T-helper 1 cell (primary cell): Measurements from ENCODE around the gene SLC7A8.

Experiments used
- DNase-seq, 5 donors: peaks; one replicate each; pipeline ENCODE4 v3.0.0-alpha.2; 2012 to 2020

Gene SLC7A8

DNA sequence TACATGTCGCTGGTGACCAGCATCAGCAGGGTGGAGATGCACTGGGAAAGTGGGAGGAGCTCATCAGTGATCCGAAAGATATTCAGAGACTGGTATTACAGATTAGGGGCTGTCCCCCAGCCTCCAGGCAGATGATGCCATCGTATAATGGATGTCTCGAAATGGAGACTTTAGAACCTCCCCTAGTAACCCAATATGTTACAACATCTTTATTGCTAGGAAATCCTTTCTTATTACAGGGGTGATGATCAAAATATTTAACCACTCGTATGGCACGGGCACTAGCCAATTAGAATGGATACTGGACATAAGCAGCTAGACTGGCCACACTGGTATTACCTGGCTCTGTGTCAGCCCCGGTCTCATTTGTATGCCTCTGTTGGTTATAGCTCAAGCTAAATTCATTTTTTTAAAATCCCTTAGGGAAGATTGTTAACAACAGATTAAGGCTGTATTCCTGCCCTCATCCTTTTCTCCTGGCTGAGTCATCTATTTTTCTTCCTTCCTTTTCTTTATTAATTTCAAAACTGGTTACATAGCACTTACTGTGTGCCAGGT, 53.6 kb downstream of the SLC7A8 start:
- no peak for DNase-seq

DNA sequence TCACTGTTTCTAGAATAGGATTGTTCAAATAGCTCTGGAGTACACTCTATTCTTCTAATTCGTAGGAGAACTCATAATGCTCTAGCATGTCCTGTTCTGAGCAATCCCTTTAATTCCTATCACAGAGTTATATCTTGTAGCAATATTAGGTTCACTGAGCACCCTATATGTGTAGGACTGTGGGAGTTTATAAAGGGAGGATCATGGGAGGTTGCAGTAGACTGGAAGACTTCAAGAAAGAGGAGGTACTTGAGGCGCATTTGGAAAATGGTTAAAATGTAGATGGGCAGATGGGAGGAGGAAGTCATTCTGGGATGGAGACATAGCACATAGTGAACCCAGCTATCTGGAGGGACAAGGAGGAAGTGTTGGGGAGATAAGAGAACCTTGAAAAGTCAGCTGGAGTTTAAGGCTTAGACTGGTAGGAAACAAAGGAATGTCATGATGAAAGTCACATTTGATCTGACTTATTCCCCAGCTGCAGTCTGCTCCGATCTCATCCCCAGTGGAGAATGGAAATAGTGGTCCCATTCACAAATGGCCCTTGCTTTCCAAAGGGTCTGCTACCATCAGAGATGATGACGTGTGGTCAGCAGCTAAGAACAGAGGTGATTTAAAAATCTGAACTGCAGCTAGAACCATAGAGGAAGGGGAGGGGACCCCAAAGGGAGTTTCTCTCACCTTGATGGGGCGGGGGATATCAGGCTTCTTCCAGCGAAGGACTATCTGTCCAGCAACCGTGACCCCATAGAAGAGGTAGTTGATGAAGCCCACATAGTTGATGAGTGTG, 54.3 kb downstream of the SLC7A8 start:
- no peak for DNase-seq

DNA sequence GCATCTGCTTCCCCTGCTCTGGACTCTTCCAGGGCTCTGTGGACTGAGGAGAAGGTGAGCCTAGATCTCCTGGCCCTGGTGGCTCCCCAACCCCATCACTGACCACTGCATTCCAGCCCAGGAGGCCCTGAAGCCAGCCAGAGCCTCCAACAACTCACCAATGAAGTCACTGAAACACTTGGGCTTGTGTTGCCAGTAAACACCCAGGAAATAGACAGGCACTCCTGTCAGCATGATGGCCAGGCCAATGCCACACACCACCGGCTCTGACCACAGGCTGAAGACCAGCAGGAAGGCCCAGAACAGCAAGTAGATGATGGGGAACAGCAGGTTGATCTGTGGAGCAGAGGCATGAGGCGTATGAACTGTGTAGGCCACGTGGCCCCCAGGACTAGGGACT, 55.6 kb downstream of the SLC7A8 start:
- no peak for DNase-seq

DNA sequence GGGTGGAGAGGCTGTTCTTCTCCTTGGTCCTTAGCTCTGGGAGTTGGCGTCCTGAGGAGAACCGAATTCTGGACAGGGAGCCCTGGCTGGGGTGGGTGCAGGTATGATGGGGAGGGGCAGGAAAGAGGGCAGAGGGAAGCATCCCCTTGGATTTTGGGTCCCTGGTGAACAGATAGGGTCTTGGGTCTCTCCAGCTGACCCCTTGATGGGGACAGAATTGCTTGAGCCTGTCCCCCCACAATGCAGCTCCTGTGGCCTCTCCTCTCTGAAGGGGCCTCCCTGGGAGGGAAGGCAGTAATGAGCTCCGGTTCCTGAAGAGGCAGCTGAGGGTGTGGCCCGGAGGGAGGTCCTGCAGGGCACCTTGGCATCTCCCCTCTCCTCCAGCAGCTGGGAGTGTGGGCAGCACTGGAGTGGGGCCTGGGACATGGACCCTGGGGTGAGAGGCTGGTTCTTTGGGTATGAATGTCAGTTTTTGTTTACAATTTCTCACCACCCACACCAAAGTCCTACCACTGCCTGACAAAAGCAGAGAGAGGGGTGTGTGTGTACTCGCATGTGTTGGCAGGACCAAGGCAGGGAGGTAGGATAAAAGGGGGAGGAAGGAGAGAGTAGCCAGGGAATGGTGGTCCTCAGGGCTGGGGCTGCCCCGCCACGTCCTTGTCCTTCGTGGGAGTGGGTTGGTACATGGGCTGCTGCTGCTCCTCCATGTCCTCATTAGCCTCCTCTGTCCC, 56.7 kb downstream of the SLC7A8 start:
- no peak for DNase-seq

DNA sequence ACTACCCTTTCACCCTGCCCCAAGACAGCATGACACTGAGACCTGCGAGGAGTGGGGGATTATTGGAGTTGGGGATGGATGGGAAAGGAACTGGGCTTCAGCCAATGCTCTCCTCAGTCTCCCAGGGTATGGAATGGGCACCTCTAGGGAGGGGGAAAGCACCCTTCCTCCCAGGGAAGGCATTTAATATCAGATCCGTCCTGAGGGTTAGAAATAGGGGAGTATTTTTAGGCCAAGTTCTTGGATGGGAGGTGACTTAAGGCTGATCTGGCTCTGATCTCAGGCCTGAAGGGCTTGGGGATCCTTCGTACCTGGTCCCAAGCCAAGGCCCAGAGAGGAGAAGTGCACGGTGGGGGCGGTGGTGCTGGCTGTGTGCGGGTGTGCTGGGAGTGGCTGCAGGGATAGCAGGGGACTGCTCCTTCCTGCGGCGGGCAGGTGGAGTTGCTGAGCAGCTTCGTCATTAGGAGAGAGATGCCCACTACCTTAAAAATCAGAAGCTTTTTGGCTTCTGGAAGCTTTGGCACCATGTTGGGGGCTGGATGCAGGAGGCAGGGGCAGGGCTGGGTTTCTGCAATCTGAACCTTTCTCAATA, 57.4 kb downstream of the SLC7A8 start:
- DNase-seq = no peak

DNA sequence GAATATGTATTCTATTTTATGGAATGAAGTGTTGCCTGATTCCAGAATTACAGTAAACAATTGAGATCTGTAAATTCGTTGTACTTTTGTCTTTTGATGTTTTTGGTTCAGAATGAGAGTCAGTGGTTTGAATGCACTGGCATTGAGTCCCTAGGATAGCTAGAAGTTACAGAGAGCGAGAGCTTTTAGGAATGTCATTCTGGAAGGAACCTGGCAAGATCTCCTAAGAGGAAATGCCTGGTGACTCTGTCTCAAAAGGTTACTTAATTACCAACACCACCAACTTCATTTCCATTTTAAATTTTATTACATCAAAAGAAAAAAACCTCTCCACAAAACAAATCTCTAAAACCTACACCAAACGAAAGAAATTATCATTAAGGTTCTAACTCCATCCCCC, 58.4 kb downstream of the SLC7A8 start:
- DNase-seq = no peak

DNA sequence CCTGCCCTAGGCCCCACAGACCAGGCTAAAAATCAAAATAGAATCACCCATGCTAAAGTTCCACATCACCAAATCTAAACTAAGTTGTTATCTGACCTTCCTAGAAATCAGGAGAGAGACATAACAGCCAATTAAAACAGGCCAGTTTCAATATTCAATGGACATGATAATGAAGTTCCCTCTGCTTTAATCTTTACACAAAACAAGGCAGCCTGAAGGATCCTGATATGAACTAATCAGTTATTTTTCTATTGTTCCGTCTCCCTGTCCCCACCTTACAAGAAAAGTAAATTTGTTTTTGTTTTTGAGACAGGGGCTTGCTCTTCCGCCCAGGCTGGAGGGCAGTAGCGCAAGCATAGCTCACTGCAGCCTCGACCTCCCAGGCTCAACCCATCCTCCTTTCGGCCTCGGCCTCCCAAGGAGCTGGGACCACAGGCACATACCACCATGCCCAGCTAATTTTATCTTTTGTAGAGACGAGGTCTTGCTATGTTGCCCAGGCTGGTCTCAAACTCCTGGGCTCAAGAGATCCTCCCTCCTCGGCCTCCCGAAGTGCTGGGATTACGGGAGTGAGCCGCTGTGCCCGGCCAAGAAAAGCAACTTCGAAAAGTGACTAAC, 59.0 kb downstream of the SLC7A8 start:
- DNase-seq = no peak

DNA sequence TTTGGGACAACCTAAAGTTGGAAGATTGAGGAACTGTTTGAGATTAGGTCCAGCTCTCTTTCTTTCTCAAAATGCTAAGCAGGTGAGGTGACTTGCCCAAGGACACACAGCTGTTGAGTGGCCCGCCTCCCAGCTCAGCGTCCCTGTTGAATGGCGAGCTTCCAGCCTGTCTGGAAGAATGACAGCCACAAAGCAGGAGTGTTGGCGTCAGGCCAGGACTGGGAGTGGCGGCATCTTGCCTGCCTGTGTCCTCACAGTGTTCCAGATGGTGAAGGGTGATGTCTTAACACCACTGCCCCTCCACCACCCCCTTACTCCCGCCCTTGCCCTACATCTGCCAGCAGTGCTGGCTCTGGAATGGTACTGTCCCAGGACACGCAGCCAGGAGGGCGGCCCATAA, 60.0 kb downstream of the SLC7A8 start:
- DNase-seq = no peak

DNA sequence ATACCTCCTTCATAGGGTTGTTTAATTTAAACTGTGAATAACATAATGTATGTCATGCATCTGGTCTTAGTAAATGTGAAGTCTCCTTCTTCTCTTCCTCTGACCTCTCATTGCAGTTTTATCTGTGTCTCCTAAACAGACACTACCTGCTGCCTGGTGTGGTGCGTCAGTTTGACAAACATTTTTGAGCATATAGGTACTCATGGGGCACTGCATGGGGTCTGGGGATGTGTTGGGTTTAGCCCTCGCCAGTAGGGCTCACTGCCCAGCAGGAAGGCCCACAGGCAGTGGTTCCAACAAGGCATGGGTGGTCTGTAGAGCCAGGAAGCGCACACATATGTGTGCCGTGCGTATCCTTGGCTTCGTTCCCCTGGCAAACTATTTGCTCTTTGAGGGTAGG, 61.4 kb downstream of the SLC7A8 start:
- no peak for DNase-seq

DNA sequence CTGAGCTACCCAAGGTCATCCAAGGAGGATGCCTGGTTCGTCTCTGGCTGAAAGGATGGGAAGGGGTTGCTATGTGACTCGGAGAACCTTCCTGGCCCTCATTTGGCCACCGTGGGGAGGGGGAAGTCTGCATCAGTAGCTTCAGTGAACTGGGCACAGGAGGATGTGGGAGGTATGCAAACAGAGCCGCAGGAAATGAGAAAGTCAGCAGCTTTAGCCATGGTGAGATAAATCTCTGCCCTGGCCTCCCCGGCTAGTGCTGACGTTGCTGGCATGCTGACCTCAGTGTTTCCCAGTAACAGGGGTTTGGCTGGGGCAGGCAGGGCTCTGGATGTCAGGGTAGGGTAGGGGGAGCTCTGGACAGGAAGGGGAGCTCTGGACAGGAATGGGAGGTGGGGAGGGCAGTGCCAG, 62.1 kb downstream of the SLC7A8 start:
- DNase-seq = peak in 1 of 5 donors; percentile 27

DNA sequence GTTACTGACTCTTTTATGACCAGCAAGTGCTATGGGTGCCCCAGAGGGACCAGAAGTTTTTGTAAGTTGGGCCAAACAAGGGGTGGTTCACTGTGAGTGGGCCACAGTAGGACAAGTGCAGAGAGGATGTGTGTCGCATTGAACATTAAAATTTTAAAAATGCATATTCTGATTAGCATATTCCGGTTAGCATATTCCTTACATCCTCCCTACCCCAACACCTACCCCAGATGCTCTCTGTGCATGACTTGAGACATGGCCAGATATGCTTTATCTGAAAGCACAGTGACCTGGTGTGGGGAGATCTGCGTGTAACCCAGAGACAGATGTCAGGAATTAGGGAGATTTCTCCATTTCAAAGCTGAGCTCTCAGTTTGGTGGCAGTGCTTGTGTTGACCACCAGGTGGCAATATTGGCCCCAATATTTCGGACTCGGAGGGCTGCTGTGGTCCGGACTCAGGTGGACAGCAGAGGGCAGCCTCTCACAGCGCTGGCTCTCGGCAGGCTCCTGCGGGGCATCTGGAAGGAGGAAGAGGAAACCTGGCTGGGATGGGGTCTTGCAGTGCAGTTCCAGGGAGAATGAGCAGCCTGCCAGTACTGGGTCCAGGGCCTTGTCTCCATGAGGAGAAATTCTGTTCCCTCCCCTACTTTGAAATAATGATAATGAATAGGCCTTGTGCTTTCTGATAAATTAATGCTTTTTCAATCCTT, 62.8 kb downstream of the SLC7A8 start:
- peak; percentile 56 to 82 (median 74) for DNase-seq

DNA sequence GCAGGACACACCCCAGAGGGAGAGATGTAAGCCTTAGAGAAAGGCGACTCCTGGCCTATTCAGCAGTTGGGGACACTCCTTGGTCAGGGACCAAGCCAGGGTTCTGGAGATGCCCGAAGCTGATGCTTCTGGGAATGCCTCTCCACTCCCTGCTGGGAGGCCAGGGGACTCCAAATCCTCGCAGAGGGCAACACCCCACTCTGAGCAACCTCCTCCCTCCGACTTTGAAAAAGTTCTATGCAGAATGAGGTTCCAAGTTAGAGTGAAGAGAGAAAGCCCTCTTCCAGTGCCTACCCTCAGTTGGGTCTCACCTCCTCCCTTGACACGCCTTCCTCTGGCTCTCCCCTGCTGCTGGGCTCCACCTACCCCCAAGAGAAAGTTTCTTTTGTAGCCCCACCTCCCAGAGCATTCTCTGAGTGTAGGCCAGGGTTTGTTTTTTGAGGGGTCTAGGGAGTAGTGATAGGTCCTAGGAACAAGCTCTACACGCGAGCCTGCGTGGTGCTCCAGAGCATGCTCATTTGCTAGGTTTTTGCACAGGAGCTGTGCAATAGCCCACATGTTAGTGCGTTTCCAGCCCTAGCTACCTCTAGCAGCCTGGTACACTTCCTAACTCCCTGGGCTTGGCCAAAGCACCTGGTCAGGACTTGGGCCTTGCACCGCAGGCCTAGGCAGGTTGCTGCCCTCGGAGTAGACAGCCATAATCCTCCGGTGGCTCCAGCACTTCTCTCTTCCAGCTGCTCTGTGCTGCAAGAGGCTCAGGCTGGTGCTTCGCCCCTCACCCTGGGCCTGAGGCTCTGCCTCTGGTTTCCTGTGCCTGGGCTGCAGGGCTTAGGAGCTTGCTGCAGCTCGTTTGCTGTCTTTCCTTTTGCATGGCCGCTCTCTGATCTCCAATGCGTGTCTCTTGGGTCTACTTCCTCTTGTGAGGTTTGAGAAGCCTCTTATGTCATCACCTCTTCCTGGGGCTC, 63.8 kb downstream of the SLC7A8 start:
- DNase-seq = peak in 1 of 5 donors; percentile 72

DNA sequence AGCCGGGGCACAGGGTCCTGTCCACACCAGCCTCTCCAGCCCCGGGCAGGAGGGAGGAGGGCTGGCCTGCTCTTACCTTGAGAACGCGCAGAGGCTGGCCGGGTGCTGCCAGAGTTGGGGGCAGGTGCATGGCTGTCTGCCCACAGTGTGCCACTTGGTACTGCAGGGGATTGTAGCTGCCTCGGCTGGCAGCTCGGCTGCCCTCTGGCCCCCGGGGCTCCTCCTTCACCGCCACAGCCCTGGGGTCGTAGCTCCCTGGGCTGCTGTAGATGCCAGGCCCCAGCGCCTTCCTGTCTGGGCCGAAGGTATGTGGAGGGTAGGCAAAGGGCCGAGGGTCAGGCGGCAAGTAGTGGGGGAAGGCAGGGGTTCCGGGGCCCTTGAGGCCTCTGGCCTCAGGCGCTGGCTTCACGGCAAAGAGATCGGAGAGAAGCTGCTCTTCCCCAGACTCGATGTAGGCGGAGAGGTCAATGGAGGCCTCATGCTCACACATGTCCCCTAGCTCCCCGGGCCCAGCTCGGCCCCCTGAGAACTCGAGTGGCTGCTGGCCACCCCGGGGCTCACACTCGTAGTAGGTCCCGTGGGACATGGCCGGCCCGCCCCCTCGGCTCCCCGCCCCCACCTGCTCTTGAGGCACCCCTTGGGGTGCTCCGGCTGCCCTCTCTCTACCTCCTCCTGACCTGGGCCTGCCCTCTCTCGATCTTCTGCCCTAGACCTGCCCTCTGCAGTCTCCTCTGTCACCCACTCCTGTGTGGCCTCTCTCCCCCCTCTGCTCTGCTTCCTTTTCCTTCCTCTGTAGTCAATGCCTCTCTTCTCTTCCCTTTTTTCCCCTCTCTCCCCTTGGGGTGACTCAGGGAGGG, 64.7 kb downstream of the SLC7A8 start, which contains the start of gene CEBPE:
TSS of gene CEBPE (minus strand) at position 750 of the 857 bp plus-strand sequence. CDS start at position 586, 164 bp downstream.
- no peak for DNase-seq

DNA sequence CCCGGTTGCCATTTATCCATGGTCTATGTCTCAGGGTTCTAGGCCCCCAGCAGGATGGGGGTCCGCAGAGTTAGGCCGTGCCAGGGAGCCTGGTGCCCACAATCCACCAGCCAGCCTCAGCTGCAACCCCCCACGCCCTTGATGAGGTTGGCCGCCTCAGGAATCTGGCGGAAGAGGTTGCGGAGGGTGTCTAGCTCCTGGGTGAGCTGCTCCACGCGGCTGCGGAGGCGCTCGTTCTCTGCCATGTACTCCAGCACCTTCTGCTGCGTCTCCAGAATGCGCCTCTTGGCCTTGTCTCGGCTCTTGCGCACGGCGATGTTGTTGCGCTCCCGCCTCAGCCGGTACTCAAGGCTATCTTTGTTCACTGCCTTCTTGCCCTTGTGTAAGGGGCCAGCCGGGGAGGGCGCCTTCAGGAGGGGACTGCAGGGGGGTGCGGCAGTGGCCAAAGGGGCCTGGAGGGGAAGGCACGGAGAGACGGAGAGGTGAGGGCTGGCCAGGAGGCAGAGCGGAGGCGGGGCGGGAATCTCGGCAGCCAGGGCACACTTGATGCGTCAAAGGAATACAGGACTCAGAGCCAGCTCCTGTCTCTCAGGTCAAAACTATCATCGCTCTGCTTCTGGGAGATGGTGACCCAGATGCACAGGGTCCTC, 66.0 kb downstream of the SLC7A8 start:
- no peak for DNase-seq

DNA sequence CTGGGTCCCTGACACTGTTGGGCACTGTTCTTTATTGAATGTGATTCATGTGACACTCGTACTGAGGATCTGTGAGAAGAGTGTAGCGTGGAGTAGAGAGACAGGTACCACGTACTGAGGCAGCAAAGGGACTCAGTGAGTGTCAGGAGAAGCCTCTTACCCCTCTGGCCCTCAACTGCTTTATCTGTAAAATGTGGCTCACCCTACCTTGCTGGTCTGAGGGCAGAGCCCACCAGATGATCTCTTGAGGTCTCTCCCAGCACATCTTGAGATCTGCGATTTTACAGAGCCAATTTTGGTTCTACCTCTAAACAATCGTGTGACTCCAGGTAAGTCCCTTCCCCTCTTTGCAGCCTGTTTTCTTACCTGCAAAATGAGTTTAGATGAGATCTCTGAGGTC, 67.5 kb downstream of the SLC7A8 start:
- DNase-seq = no peak

DNA sequence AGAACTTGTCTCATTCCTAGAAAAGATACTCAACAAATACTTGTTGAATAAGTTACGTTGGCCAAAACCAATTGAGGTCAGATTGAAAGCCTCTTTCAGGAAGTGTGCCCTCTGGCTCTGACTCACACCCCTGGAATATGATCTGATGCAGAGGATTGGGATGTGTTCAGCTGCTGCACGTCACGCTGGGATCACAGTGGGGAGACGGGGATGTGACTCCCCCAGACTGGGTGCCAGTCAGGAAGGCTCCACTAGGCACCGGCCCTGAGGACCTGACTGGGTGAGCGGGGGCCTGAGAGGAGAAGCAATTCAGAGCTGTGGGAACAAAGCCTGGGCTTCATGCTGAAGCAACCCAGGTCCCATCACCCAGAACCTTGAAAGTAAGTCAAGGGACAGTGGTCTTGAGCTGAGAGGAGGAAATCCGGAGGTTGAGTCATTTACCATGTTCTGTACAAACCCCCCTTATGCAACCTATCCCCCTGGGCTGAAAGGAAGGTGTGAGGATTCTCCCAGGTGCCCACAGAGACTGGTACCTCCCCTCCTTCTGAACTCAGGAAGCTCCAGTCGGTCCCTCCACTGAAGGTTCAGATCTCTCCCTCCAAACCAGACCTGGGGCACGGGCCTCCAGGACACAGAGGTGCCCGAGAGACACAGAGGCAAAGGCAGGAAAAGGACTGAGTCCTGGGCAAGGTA, 68.3 kb downstream of the SLC7A8 start:
- no peak for DNase-seq

DNA sequence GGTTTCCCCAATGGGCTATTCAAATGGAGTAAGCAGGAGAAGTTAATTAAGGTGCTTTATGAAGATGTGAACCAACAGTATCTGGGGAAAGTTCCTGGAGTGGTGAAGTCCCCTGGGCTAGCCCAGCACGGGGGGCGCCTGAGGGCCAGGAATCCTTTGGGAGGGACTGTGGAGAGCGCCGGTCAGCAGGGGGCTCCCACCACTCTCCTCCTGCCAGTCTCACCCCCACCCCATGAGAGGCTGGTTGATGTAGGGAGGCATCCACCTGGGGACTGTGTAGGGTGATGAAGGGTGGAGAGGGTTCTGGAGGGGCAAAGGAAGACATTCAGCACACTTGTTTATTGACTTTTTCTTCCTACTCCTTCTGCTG, 68.8 kb downstream of the SLC7A8 start:
- DNase-seq = no peak

DNA sequence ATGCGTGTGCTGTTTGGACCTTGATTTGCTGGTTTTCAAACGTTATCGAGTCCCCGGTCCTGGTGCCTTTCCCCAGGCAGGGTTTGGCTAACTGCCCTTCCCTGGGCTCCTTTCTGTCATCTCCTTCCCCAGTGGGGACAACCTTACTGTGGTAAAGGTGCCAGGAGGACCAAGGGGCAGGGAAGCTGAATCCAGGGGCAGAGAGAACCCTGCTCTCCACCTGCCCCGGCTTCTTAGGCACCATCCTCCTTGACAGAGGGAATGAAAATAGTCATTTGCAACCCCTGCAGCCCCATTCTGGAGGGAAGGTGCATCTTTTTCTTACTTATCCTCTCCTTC, 69.4 kb downstream of the SLC7A8 start:
- DNase-seq = no peak
